A549 (cell line): ENCODE measurements around the gene PLPPR1.

Experiments used
- ATOH8 ChIP-seq: fragments of 250-450 bp; sonication (Bioruptor Pico); IDR thresholded peaks from 2 replicates; pipeline ENCODE4 v1.5.0; 2020; ENCODE audit warnings: low read depth, mild to moderate bottlenecking, moderate library complexity
- CHD4 ChIP-seq: fragments of 200-600 bp; sonication (generic); IDR thresholded peaks from 2 replicates; pipeline ENCODE4 v1.6.1; 2016; ENCODE audit warnings: antibody characterized with exemption, mild to moderate bottlenecking, borderline replicate concordance
- PBX3 ChIP-seq: IDR thresholded peaks from 2 replicates; pipeline ENCODE4 v1.6.1; 2012
- TF ChIP-seq, protein P1 (sequence below): IDR thresholded peaks from 2 replicates; pipeline ENCODE4 v1.6.1; 2012

DNA sequence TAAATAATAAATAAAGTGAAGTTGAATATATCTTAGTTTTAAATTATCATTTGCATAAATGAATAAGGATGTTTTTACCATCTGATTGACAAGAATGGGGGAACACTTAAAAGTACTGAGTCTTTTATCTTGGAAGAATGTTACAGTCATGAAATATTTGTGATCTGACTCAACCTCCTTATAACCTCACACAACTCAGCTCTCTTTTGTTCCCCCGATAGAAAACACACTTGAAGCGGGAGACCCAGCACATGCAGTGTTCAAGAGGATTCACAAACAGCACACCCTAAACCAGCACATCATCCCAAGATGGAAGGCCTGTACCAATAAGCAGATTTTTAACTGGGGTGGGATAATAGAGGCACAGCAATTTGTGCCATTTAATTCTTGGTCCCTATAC, 340.8 kb downstream of the PLPPR1 start:
- TF ChIP-seq ATOH8 (CRISPR knock-in tag) (no peak), PBX3 (no peak), CHD4 (no peak)
- TF ChIP-seq, protein P1, sequence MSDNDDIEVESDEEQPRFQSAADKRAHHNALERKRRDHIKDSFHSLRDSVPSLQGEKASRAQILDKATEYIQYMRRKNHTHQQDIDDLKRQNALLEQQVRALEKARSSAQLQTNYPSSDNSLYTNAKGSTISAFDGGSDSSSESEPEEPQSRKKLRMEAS: 0 out of 2 replicates have a peak, but pooled peaks have one; percentile 34
